ENCODE results near the gene ZNF277.

GRCh38 chr7:112288301-112288700 lies 81.8 kb downstream of the ZNF277 start:
- TF ChIP-seq CTCF (tag by site-specific recombination; IDR thresholded peaks at IDR 0.05) (no peak), ZNF146 (tag by site-specific recombination; IDR thresholded peaks at IDR 0.05) (no peak), ZNF658 (tag by site-specific recombination; IDR thresholded peaks at IDR 0.05) (no peak)
